ENCODE data around the gene NDST1.

Gene NDST1

DNA sequence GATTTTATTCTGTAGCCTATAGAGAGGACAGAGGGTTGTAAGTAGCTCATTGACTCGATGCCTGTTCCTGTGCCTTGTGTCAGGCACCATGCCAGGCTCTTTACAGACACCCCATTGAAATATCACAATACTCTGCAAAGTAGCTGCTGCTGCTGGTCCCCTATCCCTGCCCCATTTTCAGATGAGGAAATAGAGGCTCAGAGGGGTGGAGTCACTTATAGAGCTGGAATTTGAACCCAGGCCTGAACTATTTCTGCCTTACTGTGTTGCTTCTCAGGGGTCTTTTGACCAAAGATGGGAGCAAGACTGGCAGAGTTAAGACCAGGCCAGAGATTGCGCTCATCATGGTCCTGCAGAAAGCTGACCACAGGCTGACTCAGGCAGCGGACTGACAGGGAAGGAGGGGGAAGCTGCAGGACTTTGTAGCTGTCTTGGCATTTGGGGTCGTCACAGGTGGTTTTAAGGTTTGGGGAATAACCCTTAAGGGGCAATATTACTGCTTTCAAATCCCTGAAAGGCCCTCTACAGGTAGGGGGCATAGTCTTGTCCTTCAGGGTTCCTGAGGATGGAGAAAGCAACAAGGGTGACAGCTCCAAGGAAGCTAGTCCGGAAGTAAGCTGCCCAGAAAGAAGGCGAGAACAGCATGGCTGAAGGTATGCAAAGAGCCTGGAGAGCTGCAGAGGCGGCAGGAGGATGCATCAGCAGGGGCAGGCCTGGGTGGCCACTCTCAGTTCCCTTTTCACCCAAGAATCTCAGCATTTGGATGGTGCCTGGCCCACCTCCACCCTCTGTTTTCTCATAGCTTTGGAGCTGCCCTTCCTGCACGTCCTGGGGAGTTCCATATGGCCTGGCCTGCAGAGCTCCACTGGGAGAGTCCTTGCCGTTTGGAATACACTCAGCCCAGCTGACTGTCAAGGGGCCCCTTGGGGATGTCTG is 18.3 kb upstream of the NDST1 start:
- no peak for DNase-seq

DNA sequence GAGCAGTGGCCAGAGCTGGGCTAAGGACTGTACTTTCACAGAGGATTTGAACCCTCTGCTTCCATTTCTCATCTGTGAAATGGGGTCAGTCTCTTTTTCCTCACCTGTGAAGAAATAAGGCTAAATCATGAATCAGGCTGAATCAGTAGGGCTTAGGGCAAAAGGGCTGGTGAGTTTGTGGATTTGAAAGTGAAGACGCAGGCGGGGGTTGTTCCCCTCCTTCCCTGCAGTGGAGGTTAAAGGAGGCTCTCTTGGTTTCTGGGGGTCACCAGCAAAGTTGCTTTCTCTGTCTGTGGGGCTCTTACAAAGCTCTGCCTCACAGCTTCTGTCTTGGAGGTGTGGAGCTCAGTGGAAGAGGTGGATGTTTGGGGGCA is 17.6 kb upstream of the NDST1 start:
- no peak for DNase-seq

DNA sequence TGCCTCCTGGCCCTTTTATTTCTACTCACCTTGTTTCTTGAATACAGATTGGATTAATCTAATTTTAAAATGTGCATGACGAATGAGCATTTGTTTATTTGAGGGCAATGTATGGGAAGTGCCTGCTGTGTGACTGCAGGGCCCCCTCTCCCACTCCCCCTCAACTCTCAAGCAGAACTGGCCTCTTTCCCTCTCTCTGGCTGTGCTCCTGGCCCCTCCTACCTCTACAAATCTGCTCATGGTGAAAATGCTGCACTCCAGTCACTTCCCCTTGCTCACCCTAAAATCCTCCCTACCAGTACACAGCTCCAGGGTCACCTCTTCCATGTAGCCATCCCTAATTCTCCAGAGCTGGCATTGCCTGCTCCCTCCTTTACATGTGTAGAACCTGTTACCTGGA is 17.2 kb upstream of the NDST1 start:
- DNase-seq = no peak

DNA sequence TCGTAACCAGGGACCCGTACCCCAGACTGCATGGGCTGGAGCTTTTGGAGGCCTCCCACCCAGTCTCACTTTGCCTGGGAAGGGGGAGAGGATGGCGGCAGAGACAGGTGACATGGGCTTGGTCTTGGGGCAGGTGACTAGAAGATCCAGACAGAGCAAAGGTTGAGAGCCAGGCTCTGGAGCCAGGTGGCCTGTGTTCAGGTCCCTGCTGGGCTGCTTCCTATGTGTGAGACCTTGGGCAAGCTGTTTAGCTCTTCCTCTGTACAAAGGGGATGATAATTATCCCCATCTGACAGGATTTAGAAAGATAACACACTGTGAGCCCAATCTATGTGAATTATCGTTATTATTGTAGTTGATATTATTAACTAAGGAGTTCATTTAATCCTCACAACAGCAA is 16.1 kb upstream of the NDST1 start:
- no peak for DNase-seq

DNA sequence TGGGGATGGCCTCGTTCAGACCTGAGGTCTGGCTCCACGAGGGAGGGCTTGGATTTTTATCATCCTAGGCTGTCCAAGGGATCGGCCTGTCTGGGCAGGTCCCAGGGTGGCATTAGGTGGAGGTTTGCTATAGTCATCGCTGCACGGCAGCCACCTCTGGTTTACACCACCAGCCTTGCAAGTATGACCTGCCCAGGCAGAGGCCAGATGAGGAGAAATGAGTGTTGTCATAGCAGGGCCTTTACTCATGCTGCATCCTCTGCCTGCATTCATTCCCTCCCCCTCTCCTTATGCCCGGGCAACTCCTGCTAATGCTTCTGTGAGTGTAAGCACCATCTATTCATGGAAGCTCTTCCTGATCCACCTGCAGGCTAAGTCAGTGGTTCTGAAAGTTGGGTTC is 15.3 kb upstream of the NDST1 start:
- DNase-seq = no peak

DNA sequence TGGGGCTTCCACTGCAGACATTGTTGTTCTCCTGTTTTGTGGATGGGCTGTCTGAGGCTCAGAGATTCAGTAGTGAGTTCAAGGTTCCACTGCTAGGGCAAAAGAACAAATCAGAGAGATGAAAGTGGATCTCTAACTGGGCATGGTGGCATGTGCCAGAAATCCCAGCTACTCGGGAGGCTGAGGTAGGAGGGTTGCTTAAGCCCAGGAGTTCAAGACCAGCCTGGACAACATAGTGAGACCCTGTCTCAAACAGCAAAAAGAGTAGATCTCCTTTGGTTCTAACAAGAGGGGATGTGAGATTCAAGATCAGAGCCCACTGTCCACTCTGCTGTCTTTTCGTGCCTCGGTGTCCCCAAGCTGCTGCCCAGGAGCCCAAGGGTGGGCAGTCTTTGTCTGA is 11.8 kb upstream of the NDST1 start:
- no peak for DNase-seq

DNA sequence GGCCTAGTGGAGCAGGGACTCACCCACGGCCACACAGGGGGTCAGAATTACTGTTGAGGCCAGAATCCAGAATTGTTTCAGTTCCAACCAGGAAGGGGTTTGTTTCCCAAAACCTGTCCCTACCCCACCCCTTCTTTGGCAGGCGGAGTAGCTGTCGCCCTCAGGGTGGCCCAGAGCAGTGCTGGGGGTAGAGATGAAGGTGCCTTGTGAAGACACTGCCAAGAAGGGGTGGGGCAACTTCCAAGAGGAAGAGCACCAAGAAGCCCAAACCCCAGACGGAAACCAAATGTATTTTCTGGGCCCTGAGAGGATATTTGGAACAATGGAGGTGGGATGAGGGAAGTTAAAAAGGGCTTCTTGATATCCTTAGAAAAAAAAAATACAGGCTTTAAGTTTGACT is 11.4 kb upstream of the NDST1 start:
- DNase-seq = no peak

DNA sequence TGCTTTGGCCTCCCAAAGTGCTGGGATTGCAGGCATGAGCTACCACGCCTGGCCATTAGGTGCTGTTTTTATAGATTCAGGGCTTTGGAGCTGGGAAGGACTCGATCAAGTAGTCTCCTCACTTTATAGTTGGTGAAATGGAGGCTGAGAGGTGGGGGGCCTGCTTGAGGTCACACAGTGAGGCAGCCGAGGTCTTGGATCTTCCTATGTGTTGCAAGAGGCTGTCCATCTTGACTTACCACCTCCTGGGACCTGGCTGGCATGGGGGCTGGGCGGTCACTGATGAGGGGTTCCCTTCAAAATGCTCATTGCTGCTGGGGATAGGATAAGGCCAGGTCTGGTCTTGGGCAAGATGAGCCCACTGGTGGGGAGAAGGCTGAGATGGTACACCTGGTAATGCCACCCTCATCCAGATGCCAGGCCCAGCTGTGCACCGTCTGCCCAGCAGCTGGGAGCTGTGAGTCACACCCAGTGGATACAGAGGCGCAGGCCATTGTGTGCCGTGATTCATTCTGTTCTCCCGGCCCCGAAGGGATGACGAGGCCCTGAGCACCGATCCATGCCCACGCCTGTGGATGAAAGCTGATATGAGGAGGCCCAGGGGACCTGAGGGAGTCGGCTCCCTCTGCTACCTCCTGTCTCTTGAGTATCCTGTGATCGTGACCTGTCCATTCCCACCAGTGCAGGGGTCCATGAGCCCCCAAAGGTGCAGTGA is 10.5 kb upstream of the NDST1 start:
- DNase-seq = peak; percentile 63

DNA sequence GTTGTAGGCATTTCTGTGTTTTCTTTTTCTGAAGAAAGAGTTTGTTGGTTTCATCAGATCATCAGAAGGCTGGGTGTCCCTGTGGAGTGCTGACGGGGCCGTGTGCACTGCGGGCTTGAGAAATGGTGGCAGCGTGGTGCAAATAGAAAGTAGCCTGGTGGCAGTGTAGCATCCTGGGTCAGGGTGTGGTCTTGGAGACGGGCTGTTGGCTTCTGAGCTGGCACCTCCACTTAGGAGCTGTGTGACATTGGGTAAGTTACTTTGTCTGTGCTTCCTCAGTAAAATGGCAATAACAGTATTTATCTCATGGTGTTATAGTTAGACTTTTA is 10.0 kb upstream of the NDST1 start:
- DNase-seq = no peak

DNA sequence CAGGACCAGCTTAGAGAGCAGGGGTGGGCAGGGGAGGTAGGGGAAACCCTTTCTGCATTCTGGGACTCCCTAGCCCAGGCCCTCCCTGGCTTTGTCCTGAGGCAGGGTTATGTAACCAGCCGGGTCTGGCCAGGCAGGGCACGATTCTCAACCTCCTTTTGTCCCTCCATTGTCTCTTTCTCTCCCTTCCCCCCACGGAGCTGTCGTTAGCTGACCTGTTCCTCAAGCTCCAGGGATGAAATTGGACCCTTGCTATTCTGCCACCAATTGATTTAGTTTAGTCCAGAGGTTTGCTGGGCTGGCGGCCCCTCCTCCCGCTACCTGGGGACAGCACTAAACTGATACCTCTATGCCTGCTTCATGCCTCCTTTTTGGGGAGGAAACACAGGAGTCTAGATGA is 9.4 kb upstream of the NDST1 start:
- no peak for DNase-seq

DNA sequence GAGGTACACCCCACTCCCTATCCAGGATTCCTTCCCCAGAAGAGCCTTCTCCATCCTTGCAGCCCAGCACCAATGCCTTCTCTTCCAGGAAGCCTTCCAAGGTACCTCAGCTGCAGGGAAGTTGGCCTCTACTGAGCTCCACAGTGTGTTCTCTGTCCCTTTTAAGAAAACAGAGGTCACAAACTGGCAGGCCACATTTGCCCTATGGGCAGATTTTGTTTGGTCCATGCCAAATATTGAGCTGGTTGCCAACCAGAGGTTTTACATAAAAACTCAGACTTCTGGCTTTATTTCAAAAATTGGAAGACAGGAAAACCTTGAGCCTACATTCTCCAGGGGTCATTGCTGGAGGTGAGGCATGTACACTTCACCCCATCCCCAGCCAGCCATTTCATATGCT is 9.0 kb upstream of the NDST1 start:
- no peak for DNase-seq

DNA sequence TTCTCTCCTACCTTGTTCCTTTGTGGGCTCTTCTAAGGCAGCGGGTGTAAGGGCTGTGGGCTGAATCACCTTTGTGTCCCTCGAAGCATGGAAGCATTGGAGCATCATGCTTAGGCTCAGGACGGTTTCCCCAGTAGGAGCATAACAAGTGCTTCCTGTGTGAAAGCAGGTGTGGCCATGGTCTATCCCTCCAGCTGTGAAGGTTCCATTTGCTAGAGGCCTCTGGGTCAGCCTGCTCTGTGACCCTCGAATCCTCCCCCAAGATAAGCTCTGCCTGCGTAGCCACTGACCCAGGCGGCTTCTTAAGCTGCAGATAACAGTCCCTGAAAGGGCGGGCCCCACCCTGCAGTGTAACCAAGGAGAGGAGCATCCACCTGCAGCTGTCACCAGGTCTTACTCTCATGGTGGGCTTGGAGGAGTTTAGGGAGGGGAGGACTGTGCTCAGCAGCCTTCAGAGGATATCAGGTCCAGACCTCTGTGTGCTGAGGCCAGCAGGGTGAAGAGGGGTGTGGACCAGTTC is 8.4 kb upstream of the NDST1 start:
- no peak for DNase-seq

DNA sequence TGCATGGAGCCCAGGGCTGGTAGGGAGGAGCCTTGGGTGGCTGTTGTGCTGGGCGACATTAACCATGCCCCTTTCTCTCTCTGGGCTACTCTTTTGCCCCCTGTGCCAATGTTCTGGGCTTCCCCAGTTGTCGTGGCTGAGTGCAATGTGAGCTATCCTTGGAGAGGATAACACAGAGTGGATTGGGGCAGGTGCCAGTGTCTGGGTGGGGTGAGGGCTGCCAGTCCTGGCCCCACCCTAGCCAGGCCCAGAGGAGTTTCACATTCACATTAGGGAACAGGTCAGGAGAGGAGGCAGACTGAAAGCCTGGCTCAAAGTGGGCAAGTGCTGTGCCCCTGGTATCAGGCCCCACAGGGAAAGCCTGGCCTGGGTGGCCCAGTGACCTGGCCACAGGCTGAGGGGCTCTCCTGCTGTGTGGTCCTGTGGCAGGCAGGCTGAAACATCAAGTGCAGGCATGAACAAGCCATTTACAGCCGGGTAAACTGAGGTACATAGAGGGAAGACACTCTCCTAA is 7.5 kb upstream of the NDST1 start:
- no peak for DNase-seq

DNA sequence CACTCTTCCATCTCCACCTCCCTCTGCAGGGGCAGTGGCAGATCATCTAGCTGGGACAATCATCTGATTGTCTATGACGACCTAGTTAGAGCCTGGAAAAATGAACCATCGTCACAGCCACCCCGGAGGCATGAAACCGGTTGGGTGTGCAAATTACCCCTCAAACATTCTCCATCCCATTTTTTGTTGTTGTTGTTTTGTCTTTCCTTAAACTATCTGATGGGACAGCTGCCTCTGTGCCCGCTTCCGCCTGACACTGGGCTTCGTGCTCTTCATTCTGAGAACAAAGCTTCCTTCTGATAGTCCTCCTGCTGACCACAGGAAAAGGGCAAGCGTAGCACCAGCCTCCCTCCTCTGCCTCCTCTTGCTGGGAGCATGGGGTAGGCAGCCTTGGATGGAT is 7.0 kb upstream of the NDST1 start:
- no peak for DNase-seq

DNA sequence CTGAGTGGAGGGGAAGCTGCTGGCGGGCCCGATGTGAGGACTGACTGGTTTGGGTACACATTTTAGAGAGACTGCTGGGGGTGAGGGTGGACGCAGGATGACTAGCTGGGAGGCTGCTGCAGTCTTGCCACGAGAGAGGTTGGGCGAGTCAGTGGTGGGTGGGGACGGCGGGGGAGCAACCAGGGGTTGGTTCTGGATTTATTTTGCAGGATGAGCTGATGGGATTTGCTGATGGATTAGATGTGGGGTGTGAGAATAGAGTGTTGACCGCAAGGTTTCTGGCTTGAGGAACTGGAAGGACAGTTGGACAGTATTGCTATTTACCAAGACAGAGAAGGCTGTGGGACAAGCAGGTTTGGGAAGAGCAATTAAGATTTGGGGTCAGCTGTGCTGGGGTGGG is 5.8 kb upstream of the NDST1 start:
- DNase-seq = no peak

DNA sequence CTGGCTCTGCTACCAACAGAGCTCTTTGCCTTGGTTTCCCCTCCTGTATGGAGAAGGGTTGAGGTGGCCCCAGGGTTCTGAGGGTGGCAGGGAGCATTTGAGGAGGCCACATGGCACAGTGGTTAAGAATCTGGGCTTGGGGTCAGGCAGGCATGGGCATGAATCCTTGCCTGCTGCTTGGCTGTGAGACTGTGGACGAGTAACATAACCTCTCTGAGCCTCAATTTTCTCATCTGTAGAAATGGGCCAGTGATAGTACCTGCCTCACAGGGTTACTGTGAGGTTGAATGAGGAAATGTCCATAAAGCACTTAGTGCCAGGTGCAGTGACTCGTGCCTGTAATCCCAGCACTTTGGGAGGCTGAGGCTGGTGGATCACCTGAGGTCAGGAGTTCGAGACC is 5.1 kb upstream of the NDST1 start:
- DNase-seq = no peak

DNA sequence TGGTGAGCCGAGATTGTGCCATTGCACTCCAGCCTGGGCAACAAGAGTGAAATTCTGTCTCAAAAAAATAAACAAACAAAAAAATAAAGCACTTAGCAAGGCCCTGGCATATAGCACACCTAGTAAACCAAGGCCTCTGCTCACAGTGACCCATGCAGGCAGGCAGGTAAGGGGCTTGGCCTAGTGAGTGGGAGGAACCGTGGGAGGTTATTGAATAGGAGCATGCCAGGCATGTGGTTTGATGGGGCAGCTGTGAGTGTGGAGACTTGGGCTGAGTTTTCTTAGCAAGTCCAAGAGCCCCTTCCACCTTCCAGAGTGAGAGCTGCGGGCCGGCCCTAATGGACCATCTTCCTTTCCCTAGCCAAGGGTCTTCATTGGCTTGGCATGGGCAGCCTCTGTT is 4.5 kb upstream of the NDST1 start:
- DNase-seq = no peak

DNA sequence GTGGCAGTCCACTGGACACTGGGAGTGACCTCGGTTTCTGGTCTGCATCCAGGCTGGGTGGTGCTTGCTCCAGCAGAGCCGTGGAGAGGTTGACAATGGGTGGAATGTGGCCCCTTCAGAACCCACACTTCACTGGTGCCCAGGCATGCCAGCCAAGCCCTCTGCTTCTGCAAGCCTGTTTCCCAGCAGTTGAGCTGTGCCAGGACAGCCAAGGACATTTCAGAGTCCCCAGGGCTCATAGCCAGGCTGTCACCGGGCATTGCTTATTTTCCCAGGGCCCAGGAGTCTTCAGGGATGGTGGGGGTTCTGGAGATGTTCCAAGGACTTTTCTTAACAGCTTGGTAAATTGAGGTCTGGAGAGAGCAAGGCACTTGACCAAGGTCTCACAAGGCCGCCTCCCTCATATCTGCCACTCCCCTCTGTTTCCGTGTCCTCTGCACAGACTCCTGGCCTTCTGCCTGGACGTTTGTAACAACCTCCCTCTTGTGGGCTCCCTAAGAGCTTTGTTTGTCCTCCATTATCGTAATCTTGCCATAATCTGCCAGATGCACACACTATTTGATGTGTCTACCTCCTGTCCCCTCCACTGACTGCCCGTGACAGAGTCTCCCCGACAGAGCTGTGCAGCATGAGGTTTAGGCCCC is 3.8 kb upstream of the NDST1 start:
- DNase-seq = no peak

DNA sequence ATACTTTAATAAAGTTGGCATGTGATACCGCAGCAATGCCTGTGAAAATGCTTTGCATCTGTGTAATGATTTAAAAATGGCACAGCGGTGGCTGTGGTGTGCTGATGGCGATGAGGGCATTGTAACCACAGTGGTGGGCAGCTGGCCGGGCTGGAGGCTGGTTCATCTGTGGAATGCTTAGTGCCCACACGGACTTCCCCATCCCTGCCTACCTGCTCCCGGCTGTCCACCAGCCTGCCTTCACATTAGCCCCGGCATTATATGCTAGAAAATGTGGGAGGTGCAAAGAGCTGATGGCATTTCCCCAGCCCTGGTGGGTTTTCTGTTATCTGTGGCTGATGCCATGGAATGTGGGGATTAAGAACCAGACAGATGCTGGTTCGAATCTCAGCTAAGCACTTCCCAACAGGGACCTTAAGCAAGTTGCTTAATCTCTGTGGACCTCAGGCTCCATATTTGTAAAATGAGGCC is 2.9 kb upstream of the NDST1 start:
- DNase-seq = no peak

DNA sequence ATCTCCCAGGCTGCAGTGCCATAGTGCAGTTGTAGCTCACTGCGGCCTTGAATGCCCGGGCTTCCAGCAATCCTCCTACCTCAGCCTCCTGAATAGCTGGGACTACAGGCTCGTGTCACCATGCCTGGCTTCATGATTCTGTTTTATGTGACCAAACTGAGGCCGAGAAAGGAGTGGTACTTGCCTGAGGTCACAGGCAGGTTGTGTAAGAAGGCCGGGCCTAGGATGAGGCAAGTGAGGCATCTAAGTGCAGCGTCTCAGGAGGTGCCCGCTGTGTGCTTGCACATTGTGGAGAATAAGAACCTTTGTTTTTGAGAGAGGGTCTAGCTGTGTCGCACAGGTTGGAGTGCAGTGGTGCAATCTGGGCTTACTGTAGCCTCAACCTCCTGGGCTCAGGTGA is 2.1 kb upstream of the NDST1 start:
- no peak for DNase-seq

DNA sequence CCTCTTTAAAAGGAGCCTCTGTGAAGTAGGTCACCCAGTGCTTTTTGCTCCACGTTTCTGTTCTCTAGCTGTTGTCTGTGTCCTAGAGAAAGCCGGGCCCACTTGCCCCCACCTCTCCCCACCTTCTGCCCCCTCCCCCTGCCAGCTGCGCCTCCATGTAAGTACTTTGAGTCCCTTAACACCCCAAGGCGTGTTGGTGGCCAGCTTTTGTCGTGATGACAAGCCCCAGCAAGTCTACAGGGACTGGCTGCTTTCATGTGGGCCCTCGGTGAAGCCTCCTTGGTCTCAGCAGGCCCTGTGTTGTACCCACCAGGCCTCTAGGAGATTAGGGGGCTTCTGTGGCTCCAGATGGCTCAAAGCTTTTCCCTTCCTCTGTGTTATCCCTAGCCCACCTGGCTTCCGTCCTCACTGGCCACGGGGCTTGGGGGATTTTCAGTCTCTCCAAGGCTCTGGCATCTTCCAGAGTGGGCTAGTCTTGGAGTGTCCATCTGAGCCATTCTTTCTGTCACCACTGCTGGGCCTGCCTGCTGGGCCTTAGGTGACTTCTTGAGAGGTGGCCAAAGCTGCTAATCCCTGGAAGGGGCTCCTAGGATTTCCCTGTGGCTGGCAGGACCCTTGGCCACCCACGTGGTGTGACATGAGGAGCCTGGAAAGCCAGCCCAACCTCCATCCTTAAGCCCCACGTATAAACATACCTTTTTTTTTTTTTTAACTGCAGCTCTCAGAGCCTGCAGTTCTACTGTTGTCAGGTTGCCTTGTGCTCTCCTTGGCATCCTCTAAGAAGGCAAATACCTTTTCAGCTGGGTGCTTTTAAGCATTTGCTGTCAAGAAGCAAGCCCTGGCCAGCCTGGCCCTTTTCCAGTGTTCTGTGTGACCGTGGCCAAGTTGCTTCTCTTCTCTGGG is 1.1 kb upstream of the NDST1 start:
- DNase-seq = no peak

DNA sequence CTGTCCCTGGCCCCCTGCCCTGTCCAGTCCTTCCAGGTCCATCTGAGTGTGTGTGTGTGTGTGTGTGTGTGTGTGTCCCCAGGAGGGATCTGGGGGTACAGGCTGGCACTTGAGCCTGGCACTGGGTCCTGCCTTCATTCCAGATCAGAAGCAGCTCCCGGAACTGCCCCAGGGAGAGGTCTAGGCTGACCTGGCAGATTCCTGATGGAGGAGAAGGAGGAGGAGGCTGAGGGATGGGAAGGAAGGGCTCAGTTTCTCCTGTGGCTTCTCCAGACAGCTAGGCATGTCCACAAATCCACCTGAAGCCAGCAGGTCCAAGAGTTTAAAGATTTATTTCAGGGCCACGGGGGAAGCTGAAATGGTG is 328 bp downstream of the NDST1 start:
- DNase-seq = no peak

DNA sequence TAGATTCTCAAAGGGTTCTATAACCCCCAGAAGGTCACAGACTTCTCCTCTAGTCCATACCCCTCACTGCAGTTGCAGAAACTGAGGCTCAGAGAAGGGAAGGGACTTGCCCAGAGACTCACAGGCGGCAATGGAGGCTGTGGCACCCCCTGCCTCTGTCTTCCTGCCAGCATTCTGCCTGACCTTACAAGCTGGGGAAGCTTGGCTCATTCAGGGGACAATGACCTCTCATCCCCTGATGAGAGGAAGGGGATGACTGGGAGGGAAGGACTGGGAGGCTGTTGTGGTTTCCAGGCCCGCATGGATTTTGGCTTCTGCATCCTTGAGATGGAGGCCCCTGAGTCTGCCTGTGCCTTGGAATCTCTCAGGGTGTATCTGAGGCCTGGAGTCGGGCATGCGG is 897 bp downstream of the NDST1 start:
- no peak for DNase-seq
